ENCODE results near the gene OARD1.

DNA sequence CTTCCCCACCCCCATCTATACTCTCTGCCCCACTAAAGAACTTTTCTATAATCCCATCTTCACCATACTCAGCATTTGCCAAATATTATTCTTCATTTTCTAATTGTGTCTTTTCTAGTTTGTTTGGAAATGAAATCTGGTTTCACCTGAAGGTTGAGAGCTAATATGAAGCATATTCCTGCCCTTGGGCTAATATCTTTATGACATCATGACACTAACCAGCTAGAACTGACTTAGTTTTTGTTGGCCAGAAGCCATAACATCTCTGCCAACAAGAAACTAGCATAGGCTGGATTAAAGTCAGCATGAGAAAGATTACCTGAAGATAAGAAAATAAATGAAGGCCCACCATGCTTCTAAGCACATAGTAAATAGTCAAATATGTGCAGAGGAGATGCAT, 49.9 kb downstream of the OARD1 start:
- TF ChIP-seq, protein P1, sequence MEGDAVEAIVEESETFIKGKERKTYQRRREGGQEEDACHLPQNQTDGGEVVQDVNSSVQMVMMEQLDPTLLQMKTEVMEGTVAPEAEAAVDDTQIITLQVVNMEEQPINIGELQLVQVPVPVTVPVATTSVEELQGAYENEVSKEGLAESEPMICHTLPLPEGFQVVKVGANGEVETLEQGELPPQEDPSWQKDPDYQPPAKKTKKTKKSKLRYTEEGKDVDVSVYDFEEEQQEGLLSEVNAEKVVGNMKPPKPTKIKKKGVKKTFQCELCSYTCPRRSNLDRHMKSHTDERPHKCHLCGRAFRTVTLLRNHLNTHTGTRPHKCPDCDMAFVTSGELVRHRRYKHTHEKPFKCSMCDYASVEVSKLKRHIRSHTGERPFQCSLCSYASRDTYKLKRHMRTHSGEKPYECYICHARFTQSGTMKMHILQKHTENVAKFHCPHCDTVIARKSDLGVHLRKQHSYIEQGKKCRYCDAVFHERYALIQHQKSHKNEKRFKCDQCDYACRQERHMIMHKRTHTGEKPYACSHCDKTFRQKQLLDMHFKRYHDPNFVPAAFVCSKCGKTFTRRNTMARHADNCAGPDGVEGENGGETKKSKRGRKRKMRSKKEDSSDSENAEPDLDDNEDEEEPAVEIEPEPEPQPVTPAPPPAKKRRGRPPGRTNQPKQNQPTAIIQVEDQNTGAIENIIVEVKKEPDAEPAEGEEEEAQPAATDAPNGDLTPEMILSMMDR (IDR thresholded peaks at IDR 0.05 in 4 of 5, conservative IDR thresholded peaks at IDR 0.05 in 1 of 5) = no peak
- no peak for TF ChIP-seq POLR2A (IDR thresholded peaks at IDR 0.05)
